SKM-1 (cell line): Measurements from ENCODE around the gene ESYT2.

Experiments
- DNase-seq: peaks from one replicate; lab custom pipeline; 2025; ENCODE audit not compliant: unreplicated experiment; lab: John Stamatoyannopoulos, UW

ESYT2 gene

DNA sequence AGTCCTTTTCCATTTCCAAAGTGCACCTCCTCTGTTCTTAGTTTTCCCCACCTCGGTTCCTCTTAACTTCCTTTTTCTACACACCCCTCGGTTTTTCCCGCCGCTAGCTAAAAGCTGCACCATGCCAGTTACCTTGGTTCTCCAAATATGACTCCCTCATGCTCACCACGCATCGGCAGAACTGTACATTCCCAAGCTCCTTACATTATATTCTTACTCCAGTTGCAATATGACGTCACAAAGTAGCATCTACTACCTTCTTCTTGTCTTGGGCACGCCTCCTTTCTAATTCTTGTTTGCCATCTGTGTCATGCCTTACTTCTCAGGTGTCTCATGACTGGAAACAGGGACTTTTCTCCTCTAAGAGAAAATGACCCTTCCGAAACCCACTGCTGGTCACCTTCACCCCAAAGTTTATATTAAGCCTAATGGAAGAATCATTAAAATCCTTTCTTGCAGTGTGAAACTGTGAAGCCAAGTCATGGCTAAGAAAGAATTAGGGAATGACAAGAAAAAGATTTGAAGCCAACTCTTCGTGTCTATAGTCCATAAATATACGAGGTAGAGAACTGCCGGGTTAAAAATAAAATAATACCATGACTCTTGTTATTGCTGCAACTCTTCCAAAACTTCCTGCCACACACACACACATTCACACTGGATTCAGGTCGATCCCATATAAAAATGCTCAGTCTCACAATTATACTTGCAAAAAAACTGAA lies 1.7 kb downstream of the ESYT2 start:
- DNase-seq = peak; percentile 14

DNA sequence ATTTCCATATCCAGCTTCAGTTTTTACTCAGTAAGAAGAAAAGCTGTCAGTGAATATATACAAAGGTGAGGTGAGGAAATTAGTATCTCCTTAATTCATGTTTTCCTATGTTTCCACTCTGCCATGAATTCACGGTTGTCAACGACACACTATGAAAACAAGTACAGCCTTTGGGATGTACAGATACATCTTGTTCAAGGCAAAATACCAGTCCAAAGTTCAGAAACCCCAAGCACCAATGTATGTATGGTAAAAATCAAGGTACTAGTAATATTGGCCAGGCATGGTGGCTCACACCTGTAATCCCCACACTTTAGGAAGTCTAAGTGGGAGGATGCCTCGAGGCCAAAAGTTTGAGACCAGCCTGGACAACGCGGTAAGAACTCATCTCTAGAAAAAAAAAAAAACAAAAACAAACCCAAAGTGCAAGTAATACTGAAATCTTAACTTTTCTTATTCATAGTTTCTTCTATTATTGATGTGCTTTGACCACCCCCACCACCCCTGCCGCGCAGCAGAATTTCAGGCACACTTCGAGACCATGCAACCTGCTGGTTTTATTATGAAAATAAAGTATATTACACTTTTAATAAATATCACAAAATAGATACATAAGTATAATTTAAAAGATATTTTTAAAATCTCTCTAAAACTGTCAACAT lies 3.5 kb downstream of the ESYT2 start:
- no peak for DNase-seq

DNA sequence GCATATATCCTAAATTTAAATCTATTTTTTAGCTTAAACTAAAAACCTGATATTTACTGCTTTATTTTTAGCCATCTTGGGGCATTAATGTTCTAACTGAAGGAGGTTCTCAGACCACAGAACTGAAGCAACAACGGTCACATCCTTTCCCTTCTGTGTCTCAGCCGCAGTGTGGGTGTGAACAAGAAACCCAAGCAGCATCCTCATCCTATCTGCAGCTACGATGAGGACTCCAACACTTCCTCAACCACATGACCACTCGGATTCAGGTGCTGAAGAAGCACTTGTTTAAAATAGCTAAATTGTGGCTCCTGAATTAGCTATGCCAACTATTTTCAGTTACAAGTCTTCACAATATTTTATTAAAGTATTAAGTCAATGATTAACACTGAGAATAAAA lies 5.3 kb downstream of the ESYT2 start:
- DNase-seq = peak; percentile 53

DNA sequence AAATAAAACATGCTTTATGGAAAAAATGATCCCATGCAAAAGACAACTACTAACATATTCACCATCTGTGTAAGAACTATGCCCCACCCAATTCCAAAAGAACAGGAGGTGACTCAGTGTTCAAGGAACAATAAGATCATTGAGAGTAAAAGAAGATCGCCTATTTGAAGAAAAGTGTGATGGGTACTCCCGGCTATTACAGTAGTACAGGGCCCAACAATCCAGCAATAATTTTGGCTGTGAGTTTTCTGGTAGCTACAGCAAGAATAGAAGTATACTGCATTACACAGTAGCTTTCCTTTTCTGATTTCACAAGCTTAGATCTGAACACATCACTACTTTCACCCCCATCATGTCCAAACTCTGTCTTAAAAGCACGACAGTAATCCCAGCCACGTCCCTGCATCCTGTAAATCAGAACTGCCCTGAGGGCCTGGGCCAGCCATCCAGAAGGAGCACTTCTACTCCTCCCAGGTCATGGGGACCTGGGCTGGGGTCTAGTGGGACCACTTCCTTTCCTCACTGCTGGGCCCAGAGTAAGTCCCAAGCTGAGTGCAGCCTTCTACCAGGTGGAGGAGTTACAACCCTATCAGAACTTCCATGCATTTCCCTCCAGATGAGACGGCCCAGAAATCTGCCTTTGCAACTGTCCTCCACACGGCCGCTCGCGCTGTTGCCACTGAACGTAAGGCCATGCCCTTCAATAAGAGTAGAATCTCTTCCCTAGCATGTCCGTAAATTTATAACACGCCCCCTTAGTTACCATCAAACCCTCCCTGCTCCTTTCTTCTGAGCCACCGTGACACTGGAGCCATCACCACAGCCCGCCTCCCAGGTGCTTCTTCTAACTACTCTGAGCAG lies 7.9 kb downstream of the ESYT2 start:
- no peak for DNase-seq

DNA sequence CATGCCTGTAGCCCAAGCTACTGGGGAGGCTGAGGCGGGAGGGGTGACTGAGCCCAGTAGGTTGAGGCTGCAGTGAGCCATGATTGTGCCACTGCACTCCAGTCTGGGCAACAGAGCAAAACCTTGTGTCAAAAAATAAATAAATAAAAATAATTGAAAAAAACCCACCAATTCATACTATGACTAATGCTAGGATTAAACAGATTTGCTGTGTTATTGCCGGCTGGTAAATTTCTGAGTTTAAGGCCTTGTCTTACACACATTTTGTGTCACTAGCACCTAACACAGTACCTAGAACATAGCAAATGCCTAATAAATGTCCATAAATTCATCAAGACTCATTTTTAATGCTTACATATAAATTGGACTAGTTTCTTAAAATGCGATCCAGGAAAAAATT lies 8.7 kb downstream of the ESYT2 start:
- no peak for DNase-seq

DNA sequence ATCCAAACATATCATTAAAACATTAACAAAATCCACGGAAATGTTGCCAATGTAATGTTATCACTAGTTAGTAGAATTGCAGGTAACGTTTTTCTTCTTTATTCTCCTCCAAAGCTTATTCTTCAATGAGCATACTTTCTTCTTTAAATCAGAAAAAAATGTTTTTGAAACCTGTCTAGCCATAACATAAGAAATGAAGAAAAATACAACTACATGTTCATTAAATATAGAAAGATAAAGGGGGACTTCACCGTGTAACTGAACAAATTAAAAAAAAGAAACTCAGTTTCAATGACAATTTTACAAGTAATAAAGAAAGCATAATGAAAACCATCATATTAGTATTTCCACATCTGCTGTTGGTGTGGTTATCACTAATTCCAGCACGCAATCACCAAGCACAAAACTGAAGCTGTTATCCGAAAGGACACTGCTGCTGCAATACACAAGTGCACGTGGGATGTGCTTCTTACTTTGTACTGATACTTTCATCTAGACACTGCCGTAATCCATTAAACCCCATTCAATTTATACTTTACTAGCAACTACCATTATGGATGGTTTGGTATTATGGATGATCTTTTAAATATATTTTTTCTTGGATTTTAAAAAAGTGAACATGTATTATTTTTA lies 9.6 kb downstream of the ESYT2 start:
- no peak for DNase-seq

DNA sequence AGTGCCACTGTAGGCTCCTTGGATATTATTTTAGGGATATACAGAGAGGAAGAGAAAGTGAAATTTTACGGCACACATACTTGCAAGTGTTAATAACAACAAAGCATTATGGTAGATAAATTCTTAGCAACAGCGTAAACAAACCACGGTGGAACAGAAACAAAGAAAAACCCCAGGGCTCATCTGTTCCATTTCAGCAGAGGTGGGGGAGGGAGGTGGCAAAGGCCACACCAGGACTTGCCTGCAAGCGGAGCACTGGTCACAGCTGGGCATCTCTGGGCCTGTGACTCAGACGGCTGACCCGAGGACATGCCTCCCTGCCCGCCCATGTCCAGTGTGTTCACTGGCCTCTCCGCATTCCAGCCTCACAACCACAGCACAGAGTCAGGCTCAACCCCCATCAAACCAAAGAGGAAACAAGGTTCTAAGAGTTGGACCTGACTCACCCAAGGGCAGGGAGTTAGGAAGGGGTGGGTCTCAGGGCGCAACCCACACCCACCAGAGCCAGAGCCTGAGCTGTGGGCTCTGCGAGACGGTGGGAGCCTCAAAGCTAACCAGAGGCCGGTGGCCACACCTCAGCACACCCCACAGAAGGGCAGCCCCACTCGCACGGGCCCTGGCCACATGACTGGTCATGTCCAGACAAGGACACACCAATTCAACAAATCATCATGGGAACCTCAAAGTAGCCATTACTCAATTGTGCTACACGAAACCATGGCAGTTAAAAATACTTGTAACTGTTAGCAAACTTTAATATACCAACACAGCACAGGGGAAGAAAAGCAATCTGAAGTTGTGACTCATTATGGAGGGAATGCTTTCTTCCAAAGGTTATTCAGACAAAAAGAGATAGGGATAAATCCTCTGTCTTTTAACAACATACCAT lies 10.7 kb downstream of the ESYT2 start:
- peak; percentile 47 for DNase-seq

DNA sequence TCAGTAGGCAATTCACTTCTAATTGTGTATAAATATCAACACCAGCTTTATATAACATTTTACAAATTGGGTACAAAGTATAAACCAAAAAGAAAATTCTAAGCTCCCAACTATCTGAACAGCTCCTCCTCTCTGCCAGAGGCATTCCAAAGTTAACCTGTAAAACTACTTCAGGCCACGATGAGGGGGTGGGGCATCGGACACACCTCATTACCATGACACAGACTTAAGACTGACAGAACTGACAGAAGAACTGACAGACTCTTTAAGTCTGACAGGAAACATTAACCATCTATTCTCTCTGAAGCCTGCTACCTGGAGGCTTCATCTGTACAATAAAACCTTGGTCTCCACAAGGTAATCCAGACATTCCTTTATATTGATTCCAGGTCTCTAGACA lies 12.3 kb downstream of the ESYT2 start:
- DNase-seq = no peak

DNA sequence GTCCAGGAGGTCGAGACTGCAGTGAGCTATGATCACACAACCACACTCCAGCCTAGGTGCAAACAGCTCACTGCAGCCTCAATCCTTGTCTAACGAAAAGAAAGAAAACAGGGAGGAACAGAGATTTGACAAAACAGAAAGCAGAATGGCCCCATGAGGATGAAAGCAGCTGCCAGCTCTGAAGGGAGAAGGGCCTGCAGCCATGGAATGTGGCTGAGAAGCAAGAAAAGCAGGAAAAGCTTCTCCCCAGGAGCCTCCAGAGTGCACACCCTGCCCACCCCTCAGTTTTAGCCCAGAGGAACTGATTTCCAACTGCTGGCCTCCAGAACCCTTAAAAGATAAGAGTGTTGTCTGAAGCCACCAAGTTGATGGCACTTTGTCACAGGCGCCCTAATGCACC lies 13.0 kb downstream of the ESYT2 start:
- no peak for DNase-seq

DNA sequence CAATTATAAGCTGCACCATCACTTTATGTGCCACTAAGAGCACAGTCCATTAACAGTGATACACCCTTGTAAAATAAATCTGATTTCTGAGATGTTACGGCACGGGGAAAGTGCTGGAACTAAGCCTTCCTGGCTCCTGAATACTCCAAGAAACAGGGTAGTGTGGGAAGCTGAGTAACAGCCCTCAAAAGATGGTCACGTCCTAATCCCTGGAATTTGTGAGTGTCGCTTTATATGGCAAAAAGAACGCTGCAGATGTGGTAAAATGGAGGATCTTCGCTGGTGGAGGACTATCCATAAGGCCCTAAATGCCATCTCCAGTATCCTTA lies 13.5 kb downstream of the ESYT2 start:
- no peak for DNase-seq

DNA sequence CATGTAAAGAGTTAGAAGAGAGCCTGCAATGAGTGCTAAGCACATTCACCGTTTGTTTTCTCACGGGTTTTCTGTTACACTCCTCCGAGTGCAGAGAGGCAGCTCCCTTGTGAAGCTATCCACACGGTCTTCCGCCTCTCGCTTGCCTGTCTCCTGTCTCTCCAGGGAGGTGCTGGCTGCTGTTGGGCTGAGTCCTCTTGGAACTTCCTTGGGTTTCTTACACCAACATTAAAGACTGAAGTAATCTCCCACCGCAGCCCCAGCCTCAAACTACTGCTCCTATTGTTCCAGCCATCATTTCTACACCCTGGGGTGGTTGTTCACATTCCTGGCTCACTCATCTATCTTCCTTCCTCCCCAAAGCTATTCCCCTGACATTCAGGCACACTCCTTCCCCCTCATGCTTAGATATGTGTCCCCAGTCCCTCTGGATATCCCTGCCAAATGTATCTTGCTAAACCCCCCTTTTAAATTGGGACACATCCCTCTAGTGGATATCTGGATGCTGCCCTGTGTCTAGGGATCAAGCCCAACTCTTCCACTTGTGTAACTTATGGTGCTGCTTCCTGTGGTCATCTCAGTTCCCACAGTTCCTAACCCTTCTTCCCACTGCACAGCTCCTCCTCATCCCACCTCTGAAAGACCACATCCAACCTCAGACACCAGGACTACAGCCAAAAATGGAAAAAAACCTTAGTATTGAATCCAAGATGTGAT lies 14.1 kb downstream of the ESYT2 start:
- no peak for DNase-seq

DNA sequence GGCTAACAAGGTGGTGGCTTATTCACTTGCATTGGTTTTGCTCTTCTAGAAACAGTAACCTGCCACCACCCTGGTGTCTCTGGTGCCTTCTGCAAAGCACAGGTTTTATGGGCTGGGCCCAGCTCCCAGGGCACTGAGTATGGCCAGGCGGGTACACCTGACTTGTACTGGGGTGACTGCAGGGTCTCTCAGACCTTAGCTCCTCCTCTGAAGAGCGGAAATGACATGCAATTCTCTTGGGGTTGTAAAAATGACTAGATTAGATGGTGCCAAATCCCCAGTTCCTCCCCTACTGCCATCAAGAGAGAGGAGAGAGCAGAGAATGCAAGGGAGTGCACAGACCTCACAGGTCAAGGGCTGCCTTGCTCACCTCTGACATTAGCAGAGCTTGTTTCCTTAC lies 14.7 kb downstream of the ESYT2 start:
- no peak for DNase-seq

DNA sequence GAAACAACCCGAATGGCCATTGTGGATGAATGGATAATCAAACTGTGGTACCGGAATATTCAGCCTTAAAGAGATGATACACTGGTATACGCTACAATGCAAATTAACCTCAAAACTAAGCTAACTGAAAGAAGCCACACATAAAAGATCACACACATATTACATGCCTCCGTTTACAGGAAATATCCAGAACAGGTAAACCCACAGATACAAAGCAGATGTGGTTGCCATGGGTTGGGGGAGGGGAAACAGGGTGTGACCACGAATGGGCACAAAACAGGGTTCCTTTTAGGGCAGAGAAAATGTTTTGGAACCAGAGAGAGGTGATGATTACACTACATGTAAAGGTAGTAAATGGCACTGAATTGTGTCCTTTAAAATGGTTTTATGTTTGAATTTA lies 16.6 kb downstream of the ESYT2 start:
- DNase-seq = no peak

DNA sequence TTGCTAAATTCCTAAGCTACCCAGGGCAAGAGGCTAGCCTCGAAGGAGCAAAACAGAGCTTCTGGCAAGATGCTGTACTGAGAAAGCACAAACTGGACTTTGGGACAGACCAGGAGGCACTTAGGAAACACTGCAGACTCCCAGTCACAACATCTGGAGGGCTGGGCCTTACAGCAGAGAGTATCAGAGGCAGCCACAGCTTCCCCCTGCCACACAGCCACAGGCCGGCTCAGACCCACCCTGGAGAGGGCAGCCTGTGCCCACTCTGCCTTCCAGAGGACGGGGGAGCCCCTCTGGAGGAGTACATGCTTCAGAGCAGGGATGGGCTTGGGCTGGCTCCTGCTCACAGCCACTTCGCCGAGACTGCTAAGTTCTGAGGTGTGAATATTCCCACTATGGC lies 17.4 kb downstream of the ESYT2 start:
- DNase-seq = no peak

DNA sequence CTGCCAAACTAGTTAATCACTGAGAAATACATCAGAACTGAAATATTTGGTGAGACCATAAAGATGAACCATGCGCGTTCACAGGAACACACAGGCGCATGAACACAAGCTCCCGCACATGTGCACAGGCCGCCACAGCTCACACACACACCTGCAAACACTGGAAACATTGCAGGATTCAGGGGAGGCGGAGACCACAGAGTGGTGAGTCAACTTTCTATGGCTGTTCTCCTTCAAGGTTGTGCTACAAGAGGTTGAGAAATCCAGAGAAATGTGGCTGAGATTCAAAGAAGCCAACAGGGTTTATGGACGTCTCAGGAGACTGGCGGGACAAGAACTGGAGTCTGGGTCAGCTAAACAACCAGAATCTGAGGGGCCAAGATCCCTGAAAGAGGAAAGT lies 17.8 kb downstream of the ESYT2 start:
- DNase-seq = no peak

DNA sequence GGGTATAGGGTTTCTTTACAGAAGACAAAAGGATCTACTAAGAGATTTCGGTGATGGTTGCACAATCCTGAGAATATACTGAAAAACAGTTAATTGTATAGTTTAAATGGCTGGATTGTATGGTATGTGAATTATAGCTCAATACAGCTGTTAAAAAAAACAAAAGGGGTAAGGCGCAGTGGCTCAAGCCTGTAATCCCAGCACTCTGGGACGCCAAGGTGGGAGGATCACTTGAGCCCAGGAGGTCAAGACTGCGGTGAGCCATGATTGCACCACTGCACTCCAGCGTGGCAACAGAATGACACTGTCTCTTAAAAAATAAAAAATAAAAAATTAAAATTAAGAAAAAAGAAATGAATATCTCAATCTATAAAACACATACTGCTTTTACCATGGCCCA lies 18.5 kb downstream of the ESYT2 start:
- no peak for DNase-seq

DNA sequence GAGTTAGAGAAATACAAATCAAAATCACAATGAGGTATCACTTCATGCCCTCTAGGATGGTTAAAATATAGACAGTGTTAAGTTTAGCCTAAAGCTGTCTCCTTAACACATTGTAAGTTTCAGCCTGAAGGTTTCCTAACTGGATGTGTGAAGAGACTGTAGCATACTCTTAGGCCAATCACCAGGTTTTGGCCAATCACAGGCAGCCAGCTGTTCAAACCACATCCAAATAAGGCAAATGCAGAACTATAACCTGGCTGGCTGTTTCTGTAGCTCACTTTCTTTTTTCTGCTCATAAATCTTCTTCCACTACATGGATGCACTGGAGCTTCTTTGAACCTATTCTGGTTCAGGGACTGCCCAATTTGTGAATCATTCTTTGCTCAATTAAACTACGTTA lies 19.7 kb downstream of the ESYT2 start:
- no peak for DNase-seq

DNA sequence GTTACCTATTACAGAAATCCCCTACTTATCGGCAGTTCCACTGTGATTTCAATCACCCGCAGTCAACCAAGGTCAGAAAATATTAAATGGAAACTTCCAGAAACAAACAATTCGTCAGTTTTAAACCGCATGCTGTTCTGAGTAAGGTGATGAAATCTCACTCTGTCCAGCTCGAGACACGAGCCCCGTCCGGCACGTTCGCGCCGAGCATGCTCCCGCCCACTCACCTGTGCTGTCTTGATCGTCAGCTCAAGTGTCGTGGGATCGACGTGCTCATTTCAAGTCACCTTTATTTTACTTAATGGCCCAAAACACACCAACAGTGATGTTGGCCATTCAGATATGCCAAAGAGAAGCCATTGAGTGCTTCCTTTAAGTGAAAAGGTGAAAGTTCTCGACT lies 21.2 kb downstream of the ESYT2 start:
- DNase-seq = no peak

DNA sequence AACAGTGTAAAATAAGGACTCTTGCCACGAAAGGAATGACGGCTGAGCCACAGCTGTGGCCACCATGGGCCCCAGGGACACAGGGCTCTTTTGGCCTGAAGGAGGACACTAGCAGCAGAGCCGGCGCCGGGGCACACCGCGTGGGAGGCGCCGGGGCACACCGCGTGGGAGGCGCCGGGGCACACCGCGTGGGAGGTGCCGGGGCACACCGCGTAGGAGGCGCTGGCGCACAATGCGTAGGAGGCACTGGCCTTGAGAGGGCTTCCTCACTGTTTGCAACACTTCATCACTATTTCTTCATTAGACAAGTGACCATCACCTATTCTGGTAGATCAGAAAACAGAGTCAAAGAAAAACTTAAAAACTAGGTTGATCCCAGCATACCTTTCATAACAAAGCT lies 23.4 kb downstream of the ESYT2 start:
- DNase-seq = no peak

DNA sequence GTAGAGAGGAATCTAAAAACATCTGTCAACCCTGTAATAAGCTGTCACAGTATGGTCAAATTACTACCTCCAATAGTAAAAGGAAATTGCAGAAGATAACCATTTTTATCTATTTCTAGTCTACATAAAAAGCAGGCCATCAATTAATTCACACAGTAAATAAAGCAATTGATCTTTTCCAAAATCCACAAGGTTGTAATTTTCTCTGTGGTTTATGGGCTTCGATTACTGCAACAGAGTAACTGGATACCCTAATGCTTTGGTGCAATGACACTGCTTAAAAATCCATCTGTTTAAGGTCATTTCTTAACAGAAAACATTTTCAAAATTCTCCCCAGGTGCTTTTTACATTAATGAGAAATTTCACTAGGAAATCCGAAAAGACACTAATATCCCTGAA lies 23.9 kb downstream of the ESYT2 start:
- DNase-seq = no peak
